GM19395 (cell line): ENCODE results near the gene HOXA3.

ENCODE experiments used
- ATAC-seq: cut with Tn5 transposase; IDR thresholded peaks from one replicate; pipeline ENCODE4 v1.9.1; 2021; ENCODE audit warnings: mild to moderate bottlenecking, moderate library complexity; ENCODE audit not compliant: unreplicated experiment

Gene HOXA3

DNA sequence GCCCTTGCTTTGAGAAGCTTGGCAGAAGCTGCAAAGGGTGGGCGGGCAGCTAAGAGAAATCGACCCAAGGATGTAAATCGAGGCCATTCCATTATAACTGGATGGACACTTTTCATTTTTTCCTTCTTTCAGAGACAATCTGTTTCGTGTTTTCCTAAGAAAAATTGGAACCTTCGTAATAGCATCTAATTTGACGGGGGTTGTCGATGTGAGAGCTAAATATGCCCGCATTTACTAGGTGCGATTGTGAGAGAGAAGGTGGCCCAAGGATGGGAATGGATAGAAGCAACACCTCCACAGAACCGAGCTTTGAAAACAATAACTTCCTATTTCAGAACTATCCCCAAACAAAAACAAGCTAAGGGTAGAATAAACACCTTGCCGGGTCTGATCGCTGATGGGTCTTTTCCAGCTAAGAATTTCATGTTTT, 21.0 kb downstream of the HOXA3 start:
- ATAC-seq = no peak

- ATAC-seq = no peak
Measured at GRCh38 chr7:27130540-27131389, 21.6 kb downstream of the HOXA3 start, which contains the start of gene HOXA4. Gene HOXA4 (minus strand): TSS chr7:27130757. CDS start chr7:27130733, 24 bp downstream.

DNA sequence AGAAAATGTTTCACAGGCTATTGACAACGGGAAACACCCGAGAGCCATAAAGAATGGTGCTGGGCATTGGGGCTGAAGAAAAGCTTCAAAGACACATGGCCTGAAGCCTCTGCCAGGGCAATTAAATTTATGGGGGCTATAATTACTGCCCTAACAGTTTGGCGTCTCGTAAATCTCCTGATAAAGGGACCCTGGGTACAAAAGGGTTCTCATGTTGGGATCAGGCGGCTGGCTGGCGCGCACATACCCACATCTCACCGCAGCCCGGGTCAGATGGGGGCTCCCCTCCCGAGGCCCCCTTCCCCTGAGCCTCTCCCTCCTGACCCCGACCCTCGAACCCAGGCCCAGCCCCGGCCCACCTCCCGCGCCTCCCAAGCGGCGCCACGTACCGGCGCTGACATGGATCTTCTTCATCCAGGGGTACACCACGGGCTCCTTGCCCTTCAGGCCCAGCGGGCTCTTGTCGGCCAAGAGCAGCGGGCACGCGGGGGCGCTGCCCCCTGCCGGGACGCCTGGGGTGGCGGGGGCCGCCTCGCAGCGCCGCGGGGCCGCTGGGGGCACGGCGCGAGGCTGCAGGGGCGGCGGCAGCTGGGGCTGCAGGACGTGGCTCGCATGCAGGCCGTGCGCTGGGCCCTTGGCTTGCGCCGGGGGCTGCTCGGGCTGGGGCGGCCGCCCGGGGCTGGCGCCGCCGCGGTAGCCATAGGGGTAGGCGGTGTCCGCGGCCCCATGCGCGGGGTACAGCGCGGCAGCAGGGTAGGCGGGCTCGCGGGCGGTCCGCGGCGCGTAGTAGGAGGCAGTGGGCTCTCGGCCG, 22.4 kb downstream of the HOXA3 start:
- no peak for ATAC-seq

GRCh38 chr7:27128776-27129728, 23.3 kb downstream of the HOXA3 start:
- ATAC-seq = no peak

GRCh38 chr7:27128034-27128433, 24.3 kb downstream of the HOXA3 start:
- no peak for ATAC-seq

GRCh38 chr7:27126596-27127327, 25.6 kb downstream of the HOXA3 start:
- ATAC-seq = no peak

DNA sequence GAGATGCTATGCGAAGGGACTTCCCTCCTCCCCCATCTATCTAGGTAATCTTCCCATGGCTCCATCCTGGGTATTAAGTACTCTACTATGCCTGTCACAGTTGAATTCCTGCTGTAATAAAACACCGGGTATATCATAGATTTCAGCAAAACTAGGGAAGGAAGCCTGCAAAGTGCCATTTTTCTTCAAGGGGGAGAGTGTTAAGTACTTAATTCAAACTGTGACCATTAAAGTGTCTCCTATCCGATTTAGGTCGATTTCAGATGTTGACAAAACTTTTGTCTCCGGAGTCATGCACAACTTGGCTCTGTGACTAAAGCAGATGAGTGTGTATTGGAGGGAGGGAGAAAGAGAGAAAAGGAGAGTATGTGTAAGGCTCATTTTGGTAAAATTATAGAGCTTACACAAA, 26.4 kb downstream of the HOXA3 start:
- ATAC-seq = no peak

DNA sequence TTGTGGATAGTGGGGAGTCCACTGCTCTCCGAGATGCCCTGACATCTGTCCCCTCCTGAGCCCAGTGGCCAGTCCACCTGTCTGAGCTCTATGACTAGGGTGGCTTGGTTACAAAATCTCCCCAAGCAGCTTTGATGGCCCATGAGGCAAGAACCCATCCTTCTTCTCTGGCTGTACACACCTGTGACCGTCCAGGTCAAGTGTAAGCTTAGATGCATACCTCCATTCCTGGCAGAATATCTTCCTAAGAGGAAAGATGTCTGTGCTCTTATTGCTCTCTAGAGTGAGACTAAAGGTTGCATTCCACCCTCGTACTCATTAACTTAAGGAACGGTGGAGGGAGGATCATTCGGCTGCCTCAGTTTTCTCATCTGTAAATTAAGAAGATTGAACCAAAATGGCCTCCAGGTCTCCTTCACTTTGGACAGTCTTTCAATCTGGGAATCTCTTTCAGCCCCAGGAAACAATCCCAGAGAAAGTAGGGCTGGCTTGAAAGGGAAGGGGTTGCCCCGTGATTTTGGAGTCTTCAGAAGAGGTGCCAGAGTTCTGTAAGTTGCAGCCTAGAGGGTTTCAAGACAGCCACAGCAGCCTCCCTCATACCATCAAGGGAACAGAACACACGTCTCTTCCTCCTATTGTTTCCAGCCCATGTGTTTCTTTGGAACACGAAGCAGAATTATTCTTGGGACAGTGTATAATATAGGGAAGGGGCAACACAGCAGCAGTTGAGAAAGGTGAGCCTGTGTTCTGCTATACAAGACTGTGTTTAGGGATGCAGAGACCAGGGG, 27.3 kb downstream of the HOXA3 start:
- ATAC-seq = no peak

- ATAC-seq = no peak
Measured at GRCh38 chr7:27124096-27124901, 28.1 kb downstream of the HOXA3 start.

- no peak for ATAC-seq
Measured at GRCh38 chr7:27123477-27124053, 28.8 kb downstream of the HOXA3 start.

DNA sequence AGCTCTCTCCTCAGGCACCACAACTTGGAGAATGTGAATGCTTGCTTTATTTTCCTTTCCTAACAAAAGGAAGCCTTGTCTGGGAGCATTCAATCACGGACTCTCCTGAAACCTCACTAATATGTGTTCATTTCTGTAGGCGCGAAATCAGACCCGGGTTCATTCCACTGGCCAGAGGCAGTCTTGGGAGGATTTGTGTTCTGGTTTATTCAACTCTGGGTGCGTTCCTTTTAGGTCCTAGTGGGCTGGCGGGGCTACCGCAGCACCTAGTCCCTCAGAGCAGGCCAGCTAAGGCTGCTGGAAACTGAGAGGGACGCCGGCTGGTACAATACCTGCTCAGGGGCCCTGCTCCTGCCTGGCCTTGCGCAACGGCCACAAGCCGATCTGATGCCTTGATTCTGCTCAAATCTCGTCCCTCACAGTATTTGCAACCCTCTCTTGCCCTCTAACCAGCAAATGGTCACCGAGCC, 29.3 kb downstream of the HOXA3 start:
- no peak for ATAC-seq

GRCh38 chr7:27122077-27122910, 30.1 kb downstream of the HOXA3 start:
- no peak for ATAC-seq

- no peak for ATAC-seq
Measured at GRCh38 chr7:27121684-27122076, 30.7 kb downstream of the HOXA3 start.

DNA sequence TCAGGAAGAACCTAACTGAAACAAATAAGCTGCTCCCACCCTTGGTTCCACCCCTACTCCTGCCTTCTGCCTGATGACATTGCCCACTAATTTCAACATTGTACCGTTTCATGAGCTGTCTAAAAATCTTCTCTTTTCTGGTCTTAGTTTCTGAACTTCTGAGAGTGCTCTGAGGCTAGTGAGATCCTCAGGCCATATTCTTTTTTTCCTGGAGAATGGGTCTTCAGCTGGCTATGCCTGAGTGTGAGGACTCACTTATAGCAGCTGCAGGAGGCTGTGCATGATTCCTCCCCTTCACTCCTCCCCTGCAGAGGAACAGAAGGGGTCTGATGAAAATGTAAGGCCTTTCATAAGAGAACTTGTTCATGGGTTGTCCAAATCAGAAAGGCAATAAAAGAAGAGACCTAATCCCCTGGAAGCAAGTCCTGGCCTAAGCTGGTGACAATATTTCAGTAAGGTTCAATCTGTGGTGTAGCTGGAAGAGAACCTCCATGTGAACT, 32.9 kb downstream of the HOXA3 start:
- no peak for ATAC-seq

- ATAC-seq = no peak
Measured at GRCh38 chr7:27118580-27118979, 33.8 kb downstream of the HOXA3 start.

DNA sequence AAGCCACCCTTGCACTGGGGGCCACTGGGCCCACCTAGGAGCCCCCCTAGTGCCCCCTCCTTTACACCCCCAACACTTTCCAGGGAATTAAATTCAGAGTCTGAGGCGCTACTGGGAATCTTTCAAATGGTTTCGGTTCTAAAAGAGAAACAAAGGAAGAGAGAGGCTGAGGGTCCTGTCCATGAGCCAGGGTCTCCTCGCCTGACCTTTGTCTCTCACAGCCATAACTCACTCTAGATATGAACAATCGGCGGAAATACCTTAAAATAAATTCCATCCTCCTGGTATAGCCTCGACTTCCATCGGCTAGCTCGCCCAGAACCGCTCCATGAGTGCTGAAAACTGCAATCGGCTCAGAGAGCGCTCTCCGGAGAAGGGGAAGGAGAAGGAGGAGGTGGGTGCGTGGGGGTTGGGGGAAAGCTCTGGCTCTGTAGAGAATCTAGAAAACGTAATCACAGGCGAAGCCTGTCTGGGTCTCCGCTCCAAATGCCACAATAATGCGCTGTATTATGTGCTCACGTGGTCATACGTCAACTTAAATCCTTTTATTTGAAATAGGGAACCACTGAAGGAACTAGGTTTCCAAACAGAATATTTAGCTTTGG, 34.4 kb downstream of the HOXA3 start:
- no peak for ATAC-seq
